Middle frontal gyrus (tissue), 1 donor: ENCODE results near the gene CFAP141.

Experiments
- DNase-seq: peaks from one replicate; pipeline ENCODE4 v3.0.0-alpha.2; 2015; ENCODE audit warnings: low spot score; ENCODE audit errors: extremely low spot score

CFAP141 gene

DNA sequence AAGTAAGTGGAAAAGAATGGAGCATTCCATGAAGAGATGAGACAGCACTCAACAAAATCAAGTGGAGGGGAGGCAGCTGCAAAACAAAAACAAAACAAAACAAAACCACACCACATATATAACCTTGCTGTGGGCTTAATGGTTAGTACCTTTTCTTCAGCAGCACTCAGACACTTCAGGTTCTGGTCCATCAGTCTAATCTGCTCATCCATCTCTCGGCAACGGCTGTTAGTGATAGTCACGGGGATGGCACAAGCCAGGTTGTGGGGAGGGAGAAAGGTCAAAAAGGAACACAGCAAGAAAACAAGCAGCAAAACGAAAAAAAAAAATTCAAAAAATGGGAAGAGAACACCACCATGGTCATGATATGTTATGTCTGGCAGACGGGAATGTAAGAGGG lies 34.3 kb downstream of the CFAP141 start:
- DNase-seq, result no peak

DNA sequence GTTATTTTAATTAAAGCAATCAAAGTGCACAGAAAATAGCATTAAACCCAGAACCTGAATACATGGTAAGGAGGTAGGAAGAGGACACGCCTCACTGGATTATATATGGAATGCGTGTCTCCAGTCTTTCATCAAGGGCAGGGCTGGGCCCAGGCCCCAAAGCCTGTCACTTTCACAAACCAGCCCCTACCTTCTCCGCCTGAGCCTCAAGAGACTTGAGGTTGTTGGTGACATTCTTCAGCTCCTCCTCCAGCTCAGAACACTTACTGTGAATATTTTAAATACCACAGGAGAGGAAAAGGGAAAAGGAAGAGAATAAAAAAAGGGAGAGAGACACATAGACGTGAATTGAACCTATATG lies 34.9 kb downstream of the CFAP141 start:
- no peak for DNase-seq

DNA sequence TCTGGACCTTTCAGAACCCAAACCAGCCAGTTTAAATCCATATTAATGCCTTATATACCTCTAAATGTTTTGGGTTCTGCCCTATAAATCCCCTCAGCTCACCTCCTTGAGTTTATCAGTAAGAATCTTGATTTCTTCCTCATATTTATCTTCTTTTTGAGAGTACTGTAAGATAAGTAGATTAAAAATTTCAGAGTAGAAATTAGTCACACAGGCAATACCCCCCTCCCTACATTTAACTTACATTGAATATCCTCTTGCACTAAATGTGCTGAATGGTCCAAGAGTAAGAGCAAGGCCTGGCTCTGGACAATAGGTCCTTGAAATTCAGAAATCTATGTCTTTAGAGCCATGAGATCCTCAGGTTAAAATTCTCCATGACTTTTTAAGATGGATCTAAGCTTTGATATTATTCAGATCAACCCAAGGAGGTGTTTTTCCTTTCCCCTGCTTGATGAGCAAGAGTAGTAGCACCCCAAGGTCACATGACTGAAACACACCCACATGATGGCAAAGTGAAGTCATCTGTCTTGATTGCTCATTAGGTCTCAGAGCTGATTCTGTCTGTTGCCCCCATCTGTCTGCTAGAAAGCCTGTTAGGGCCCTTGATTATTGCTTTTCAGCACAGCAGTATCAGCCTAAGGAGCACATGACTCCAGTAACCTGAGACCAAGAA lies 35.4 kb downstream of the CFAP141 start:
- DNase-seq, result no peak

DNA sequence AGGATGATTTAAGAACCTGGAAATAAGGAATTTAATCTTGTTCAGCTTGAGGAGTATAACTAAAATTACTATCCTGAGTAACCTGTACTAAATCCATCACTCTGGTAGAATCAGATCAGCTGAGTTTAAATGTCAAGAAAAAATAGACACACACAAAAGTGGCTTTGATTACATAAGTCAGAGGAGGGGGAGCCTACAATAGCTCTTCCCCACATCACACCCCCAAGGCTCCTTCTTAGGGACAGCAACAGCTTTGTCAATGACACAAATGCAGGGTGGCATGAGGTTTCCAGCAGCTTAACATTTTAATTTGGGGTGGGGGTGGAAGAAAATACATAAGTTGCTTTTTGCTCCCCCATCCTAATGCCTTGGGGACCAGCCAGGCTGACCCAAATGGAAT lies 38.7 kb downstream of the CFAP141 start:
- DNase-seq, result no peak

DNA sequence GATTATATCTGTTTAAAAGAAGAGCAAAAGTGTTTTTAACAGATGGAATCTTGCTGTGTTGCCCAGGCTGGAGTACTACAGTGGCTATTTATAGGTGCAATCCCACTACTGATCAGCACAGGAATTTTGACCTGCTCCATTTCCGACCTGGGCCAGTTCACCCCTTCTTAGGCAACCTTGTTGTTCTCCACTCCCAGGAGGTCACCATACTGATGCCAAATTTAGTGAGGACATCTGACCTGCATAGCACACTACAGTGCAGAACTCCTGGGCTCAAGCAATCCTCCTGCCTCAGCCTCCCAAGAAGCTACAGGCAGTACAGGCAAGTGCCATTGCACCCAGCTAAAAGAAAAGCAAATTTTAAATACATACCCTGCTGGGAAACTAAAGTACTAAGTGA lies 39.9 kb downstream of the CFAP141 start:
- no peak for DNase-seq

DNA sequence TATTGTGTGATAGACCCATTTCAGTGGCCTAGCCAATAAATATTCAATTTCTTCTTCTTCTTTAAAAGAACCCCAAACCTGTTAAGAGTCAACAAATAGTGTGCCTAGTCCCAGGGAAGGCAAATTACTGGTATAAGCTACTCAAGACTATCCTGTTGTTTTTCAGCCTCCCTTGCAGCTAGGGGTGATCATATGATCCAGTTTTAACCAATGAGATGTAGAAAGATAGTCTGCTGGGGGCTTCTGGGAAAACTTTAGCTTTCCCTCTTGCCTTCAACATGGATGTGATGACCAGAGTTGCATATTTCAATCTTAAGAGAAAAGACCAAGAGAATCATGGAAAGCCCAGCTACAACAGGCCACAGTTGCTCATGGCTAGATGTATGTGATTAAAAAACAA lies 46.6 kb downstream of the CFAP141 start:
- no peak for DNase-seq

DNA sequence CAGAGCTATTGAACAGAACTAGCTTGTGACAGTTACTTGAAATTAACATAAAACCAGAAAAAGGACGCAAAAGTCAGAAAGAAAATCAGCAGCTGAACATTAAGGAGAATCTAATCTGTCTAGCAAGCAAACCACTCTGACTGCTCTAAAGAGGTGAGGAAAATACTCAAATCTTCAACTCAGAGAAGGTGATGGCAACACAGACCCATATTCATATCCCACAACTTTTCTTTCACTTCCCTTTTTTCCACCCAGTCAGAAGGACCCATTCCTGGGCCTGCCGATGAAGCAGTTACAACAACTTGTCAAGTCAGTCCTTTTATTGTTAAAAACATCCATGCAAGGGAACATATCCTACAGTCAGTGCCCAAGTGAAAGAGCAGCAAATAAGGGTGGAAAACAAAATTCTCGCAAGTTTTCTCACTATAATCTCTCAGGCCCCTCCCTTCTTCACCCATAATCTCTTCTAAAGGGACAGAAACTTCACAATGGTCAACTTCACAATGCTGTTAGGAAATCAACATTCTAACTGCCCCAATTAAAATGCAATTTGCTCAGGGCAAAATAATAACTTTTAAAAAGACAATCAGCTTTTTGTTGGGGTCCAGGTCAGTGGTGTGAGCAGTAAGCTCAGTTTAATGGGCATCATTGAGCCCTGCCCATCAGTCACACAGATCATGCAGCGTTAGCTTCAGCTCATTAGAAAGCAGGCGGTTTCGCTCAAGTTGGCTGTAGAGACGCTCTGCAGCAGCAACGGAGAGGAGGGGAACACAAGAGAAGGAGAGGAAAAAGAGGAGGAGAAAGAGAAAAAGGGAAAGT lies 47.6 kb downstream of the CFAP141 start:
- DNase-seq, result no peak

DNA sequence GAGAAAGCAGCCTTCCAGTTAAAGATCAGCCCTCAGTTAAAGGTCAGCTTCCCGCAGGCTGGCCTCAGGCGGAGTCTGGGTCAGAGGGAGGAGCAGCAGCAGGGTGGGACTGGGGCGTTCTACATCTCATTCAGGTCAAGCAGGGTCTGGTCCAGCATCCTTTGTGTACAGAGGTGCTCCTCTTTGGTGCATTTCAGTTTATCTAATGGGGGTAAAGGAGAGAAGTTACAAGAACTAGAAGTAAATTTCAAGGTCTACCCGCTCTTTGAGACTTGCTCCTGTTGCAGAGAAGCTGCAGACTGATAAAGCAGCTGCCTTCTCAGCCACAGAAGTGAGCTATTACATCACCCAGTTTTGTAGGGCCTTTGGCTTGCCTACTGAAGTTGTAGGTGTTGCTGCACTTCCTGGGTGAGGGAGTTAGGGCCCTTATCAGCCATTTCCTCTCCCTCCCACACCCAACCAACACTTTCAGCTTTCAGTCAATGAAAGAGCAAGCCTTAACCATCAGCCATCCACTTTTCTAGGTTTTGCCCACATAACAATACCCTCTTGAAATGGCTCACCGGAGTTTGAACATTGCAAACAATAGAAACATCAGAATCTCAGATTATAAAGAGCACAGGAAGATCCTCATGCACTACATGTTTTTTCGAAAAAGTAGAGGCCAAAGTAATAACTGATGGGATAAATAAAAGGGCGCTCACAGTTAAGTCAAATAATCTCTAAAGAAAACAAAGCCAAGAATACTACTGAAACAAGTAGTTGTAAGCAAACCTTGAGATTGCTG lies 48.4 kb downstream of the CFAP141 start:
- DNase-seq, result no peak

DNA sequence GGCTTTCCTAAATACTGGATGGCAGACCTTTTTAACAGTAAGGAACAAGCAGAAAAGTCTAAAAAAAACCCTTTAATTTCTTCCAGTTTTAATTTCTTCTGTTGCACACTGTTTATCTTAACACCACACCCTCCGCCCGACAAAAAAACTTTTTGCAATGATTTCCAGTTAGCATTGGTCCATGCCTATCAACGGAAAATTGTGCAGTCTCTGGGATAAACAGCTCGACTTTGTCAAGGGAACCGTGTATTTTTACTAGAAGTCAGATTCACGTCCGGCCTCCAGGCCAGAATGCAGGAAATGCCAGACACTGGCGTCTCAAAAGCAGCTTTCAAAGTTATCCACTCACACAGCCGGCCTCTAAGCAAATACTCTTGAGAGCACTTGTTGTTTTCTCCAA lies 50.9 kb downstream of the CFAP141 start:
- no peak for DNase-seq

DNA sequence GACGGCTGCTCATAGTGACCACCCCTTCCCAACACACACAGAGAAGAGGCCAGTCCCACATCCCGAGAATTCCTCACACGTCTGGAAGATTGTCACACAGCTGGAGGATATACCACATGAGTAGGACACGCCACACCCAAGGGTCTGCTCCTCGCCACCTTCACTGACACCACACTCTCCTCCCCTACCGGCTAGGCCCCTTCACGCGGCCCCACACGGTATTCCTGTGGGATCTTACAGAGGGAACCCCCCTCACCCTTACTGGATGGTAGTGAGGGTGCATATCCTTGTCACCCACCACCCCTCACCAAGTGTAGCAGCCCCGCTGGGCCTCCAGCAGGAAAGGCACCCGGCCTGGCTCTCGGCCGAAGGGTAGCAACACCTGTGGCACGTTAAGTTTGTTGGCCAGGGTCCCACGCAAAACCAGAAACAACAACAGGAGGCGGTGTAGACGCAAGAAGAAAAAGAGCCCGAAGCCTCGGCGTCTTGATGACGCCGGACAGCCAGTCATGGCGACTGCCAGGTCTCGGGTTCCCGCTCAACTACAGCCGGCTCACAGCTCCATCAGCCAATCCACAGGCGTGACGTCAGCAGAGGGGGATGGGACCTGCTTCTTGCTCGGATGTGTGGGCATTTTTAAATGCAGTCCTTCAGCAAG lies 51.5 kb downstream of the CFAP141 start, which contains the start of gene NUP210L:
Gene NUP210L (minus strand): TSS at position 540 of the 658 bp plus-strand sequence.
- DNase-seq, result no peak

DNA sequence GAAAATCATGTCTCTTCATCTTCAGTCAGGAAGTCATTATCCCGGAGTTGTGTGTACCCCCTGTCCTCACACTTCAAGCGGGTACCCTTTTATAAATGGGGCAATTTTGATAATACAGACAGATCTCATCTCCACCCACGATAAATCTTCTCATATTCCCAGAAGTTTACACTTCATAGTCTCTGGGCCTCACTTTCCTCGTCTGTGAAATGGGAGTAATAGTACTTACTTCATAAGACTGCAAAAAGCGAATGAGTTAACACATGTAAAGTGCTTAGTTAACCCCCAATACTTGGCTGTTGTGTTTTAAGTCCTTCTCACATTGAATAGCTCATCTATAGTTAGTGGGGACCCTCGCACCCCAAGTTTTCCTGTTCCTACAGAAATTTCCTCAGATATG lies 52.1 kb downstream of the CFAP141 start:
- no peak for DNase-seq

DNA sequence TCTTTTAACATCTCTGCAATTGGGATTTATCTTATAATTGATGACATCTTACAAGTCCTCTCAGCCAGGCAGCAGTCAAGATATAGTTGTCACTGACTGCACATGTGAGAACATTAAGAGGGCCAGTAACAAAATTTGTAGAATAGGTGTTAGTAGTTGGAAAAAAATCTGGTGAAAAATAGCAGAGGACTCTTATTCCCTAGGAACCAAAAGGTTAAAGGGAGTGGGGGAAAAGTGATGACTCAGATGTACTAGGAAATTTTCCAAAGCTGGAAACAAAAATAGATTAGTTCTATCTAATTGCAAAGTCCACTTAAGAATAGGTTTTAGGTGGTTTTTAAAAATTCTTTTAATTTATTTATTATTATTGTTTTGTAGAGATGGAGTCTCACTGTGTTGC lies 54.8 kb downstream of the CFAP141 start:
- no peak for DNase-seq
